ENCODE results near the gene OR2V2.
"Not testable (repeated sequence)": the region's sequence is repeated elsewhere in the genome, so short reads cannot be mapped to it uniquely, and the experiment has no call there.

GRCh38 chr5:181177559-181177958, 30.2 kb downstream of the OR2V2 start:
- TF ChIP-seq POLR2AphosphoS5, POLR2A (IDR thresholded peaks at IDR 0.05; ENCODE audit: low read depth, low read length): not testable (repeated sequence)
